ENCODE results near the gene HS3ST2.

Gene HS3ST2

DNA sequence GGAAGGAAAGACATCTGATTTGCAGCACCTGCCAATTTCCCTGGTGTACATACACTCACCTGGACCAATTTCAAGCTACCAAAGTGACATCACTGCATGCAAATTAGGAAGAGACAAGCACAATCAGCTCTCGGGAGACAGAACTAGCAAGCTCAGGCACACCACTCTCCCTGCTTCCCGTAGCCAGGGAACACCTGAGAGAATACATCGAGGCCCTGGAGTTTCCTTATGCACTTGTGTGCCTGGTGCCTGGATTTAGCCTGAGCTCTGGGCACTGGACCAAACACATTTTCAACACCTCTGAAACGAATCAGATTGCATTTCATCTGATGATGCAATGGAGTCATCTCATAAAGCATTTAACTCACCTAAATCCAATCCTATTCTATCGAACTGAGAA lies 110.5 kb downstream of the HS3ST2 start:
- Histone ChIP-seq H3K9ac (ENCODE audit: low read depth in 1 of 2, low read length in 2 of 2) (no peak overlapping the region), H3K27me3 (ENCODE audit: control insufficient read depth in 2 of 2, insufficient read depth in 2 of 2, low read length in 2 of 2) (peaks cover 0 to 6% of the 10 kb centered on the region in 2 donors), H3K4me1 (ENCODE audit: control insufficient read depth in 2 of 2, insufficient read depth in 2 of 2, low read length in 2 of 2) (no peaks in the 10 kb centered on the region), H3K4me3 (ENCODE audit: low read length in 2 of 2) (no peak overlapping the region), H3K9me3 (ENCODE audit: control insufficient read depth in 2 of 2, low read length in 2 of 2) (no peaks in the 10 kb centered on the region), H3K36me3 (ENCODE audit: control insufficient read depth in 2 of 2, insufficient read depth in 2 of 2, low read length in 2 of 2) (no peaks in the 10 kb centered on the region), H3K27ac (ENCODE audit: low read depth in 2 of 2, low read length in 2 of 2) (no peak overlapping the region)

- no peaks in the 10 kb centered on the region for H3K9me3 ChIP-seq (ENCODE audit: control insufficient read depth in 2 of 2, low read length in 2 of 2)
- H3K9ac ChIP-seq (ENCODE audit: low read depth in 1 of 2, low read length in 2 of 2) = no peak overlapping the region
- H3K27me3 ChIP-seq (ENCODE audit: control insufficient read depth in 2 of 2, insufficient read depth in 2 of 2, low read length in 2 of 2) = peaks cover 0 to 4% of the 10 kb centered on the region in 2 donors
- no peaks in the 10 kb centered on the region for H3K4me1 ChIP-seq (ENCODE audit: control insufficient read depth in 2 of 2, insufficient read depth in 2 of 2, low read length in 2 of 2)
- H3K36me3 ChIP-seq (ENCODE audit: control insufficient read depth in 2 of 2, insufficient read depth in 2 of 2, low read length in 2 of 2) = no peaks in the 10 kb centered on the region
- H3K4me3 ChIP-seq (ENCODE audit: low read length in 2 of 2) = no peak overlapping the region
- H3K27ac ChIP-seq (ENCODE audit: low read depth in 2 of 2, low read length in 2 of 2) = no peak overlapping the region
Observed at GRCh38 chr16:22926105-22926751, 112.3 kb downstream of the HS3ST2 start.

GRCh38 chr16:22927306-22927705 lies 113.3 kb downstream of the HS3ST2 start:
- Histone ChIP-seq H3K36me3 (ENCODE audit: control insufficient read depth in 2 of 2, insufficient read depth in 2 of 2, low read length in 2 of 2) (no peaks in the 10 kb centered on the region), H3K9ac (ENCODE audit: low read depth in 1 of 2, low read length in 2 of 2) (no peak overlapping the region), H3K27ac (ENCODE audit: low read depth in 2 of 2, low read length in 2 of 2) (no peak overlapping the region), H3K4me1 (ENCODE audit: control insufficient read depth in 2 of 2, insufficient read depth in 2 of 2, low read length in 2 of 2) (no peaks in the 10 kb centered on the region), H3K9me3 (ENCODE audit: control insufficient read depth in 2 of 2, low read length in 2 of 2) (no peaks in the 10 kb centered on the region), H3K4me3 (ENCODE audit: low read length in 2 of 2) (no peak overlapping the region), H3K27me3 (ENCODE audit: control insufficient read depth in 2 of 2, insufficient read depth in 2 of 2, low read length in 2 of 2) (peaks cover 0 to 7% of the 10 kb centered on the region in 2 donors)

DNA sequence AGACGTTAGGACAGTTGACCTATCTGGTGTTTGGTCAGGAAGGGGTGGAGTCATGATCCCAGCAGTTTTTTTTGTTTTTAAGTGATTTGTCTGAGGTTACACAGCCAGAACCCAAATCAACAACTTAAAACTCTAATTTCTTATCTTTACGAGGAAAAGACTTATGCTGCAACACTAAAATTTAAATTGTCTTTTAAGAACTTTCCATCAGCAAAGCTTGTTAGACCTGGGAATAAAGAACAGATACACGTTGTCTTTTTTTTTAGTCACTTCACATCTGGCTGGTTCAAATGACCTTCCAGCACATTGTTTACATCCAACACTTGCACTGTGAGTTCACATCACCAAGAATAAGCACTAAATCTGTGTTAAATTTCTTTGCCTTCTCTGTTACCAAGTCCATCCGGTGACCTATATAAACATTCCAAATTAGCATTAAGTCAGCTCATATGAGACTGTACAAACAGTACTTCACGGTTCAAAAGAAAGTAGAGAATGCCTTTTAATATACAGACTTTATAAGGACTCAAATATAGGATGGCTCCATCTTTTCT lies 115.0 kb downstream of the HS3ST2 start:
- no peak overlapping the region for H3K4me3 ChIP-seq (ENCODE audit: low read length in 2 of 2)
- H3K9me3 ChIP-seq (ENCODE audit: control insufficient read depth in 2 of 2, low read length in 2 of 2) = no peaks in the 10 kb centered on the region
- H3K36me3 ChIP-seq (ENCODE audit: control insufficient read depth in 2 of 2, insufficient read depth in 2 of 2, low read length in 2 of 2) = no peaks in the 10 kb centered on the region
- H3K9ac ChIP-seq (ENCODE audit: low read depth in 1 of 2, low read length in 2 of 2) = no peak overlapping the region
- H3K27ac ChIP-seq (ENCODE audit: low read depth in 2 of 2, low read length in 2 of 2) = no peak overlapping the region
- no peaks in the 10 kb centered on the region for H3K4me1 ChIP-seq (ENCODE audit: control insufficient read depth in 2 of 2, insufficient read depth in 2 of 2, low read length in 2 of 2)
- peaks cover 0 to 9% of the 10 kb centered on the region in 2 donors for H3K27me3 ChIP-seq (ENCODE audit: control insufficient read depth in 2 of 2, insufficient read depth in 2 of 2, low read length in 2 of 2)

- peaks cover 0 to 9% of the 10 kb centered on the region in 2 donors for H3K27me3 ChIP-seq (ENCODE audit: control insufficient read depth in 2 of 2, insufficient read depth in 2 of 2, low read length in 2 of 2)
- H3K4me3 ChIP-seq (ENCODE audit: low read length in 2 of 2) = no peak overlapping the region
- H3K36me3 ChIP-seq (ENCODE audit: control insufficient read depth in 2 of 2, insufficient read depth in 2 of 2, low read length in 2 of 2) = no peaks in the 10 kb centered on the region
- H3K9ac ChIP-seq (ENCODE audit: low read depth in 1 of 2, low read length in 2 of 2) = no peak overlapping the region
- H3K9me3 ChIP-seq (ENCODE audit: control insufficient read depth in 2 of 2, low read length in 2 of 2) = no peaks in the 10 kb centered on the region
- H3K27ac ChIP-seq (ENCODE audit: low read depth in 2 of 2, low read length in 2 of 2) = no peak overlapping the region
- H3K4me1 ChIP-seq (ENCODE audit: control insufficient read depth in 2 of 2, insufficient read depth in 2 of 2, low read length in 2 of 2) = no peaks in the 10 kb centered on the region
Observed at GRCh38 chr16:22929461-22929860, 115.5 kb downstream of the HS3ST2 start.

GRCh38 chr16:22932032-22932771 lies 118.2 kb downstream of the HS3ST2 start:
- peaks cover 3 to 5% of the 10 kb centered on the region in 2 donors for H3K27me3 ChIP-seq (ENCODE audit: control insufficient read depth in 2 of 2, insufficient read depth in 2 of 2, low read length in 2 of 2)
- no peaks in the 10 kb centered on the region for H3K9me3 ChIP-seq (ENCODE audit: control insufficient read depth in 2 of 2, low read length in 2 of 2)
- H3K4me1 ChIP-seq (ENCODE audit: control insufficient read depth in 2 of 2, insufficient read depth in 2 of 2, low read length in 2 of 2) = no peaks in the 10 kb centered on the region
- no peaks in the 10 kb centered on the region for H3K36me3 ChIP-seq (ENCODE audit: control insufficient read depth in 2 of 2, insufficient read depth in 2 of 2, low read length in 2 of 2)
- H3K9ac ChIP-seq (ENCODE audit: low read depth in 1 of 2, low read length in 2 of 2) = no peak overlapping the region
- no peak overlapping the region for H3K27ac ChIP-seq (ENCODE audit: low read depth in 2 of 2, low read length in 2 of 2)
- no peak overlapping the region for H3K4me3 ChIP-seq (ENCODE audit: low read length in 2 of 2)

GRCh38 chr16:22933173-22933572 lies 119.2 kb downstream of the HS3ST2 start:
- Histone ChIP-seq H3K9me3 (ENCODE audit: control insufficient read depth in 2 of 2, low read length in 2 of 2) (no peaks in the 10 kb centered on the region), H3K27ac (ENCODE audit: low read depth in 2 of 2, low read length in 2 of 2) (no peak overlapping the region), H3K9ac (ENCODE audit: low read depth in 1 of 2, low read length in 2 of 2) (no peak overlapping the region), H3K27me3 (ENCODE audit: control insufficient read depth in 2 of 2, insufficient read depth in 2 of 2, low read length in 2 of 2) (peaks cover 3 to 5% of the 10 kb centered on the region in 2 donors), H3K4me1 (ENCODE audit: control insufficient read depth in 2 of 2, insufficient read depth in 2 of 2, low read length in 2 of 2) (no peaks in the 10 kb centered on the region), H3K36me3 (ENCODE audit: control insufficient read depth in 2 of 2, insufficient read depth in 2 of 2, low read length in 2 of 2) (no peaks in the 10 kb centered on the region), H3K4me3 (ENCODE audit: low read length in 2 of 2) (no peak overlapping the region)

- no peaks in the 10 kb centered on the region for H3K4me1 ChIP-seq (ENCODE audit: control insufficient read depth in 2 of 2, insufficient read depth in 2 of 2, low read length in 2 of 2)
- no peak overlapping the region for H3K27ac ChIP-seq (ENCODE audit: low read depth in 2 of 2, low read length in 2 of 2)
- no peak overlapping the region for H3K9ac ChIP-seq (ENCODE audit: low read depth in 1 of 2, low read length in 2 of 2)
- peaks cover 3 to 8% of the 10 kb centered on the region in 2 donors for H3K27me3 ChIP-seq (ENCODE audit: control insufficient read depth in 2 of 2, insufficient read depth in 2 of 2, low read length in 2 of 2)
- no peaks in the 10 kb centered on the region for H3K9me3 ChIP-seq (ENCODE audit: control insufficient read depth in 2 of 2, low read length in 2 of 2)
- no peaks in the 10 kb centered on the region for H3K36me3 ChIP-seq (ENCODE audit: control insufficient read depth in 2 of 2, insufficient read depth in 2 of 2, low read length in 2 of 2)
- no peak overlapping the region for H3K4me3 ChIP-seq (ENCODE audit: low read length in 2 of 2)
Observed at GRCh38 chr16:22934786-22935185, 120.8 kb downstream of the HS3ST2 start.

DNA sequence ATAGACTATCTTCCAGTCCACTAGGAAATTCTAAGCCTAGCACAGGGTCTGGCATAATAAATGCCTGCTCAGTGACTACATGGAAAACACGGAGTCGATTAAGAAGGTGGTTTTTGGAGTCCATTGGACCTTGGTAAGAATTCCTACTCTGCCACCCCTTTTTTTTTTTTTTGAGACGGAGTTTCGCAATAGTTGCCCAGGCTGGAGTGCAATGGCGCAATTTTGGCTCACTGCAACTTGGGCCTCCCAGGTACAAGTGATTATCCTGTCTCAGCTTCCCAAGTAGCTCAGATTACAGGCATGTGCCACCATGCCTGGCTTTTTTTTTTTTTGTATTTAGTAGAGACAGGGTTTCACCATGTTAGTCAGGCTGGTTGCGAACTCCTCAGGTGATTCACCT lies 123.2 kb downstream of the HS3ST2 start:
- Histone ChIP-seq H3K4me3 (ENCODE audit: low read length in 2 of 2) (no peak overlapping the region), H3K36me3 (ENCODE audit: control insufficient read depth in 2 of 2, insufficient read depth in 2 of 2, low read length in 2 of 2) (no peaks in the 10 kb centered on the region), H3K9me3 (ENCODE audit: control insufficient read depth in 2 of 2, low read length in 2 of 2) (no peaks in the 10 kb centered on the region), H3K27ac (ENCODE audit: low read depth in 2 of 2, low read length in 2 of 2) (no peak overlapping the region), H3K27me3 (ENCODE audit: control insufficient read depth in 2 of 2, insufficient read depth in 2 of 2, low read length in 2 of 2) (peaks cover 3 to 5% of the 10 kb centered on the region in 2 donors), H3K4me1 (ENCODE audit: control insufficient read depth in 2 of 2, insufficient read depth in 2 of 2, low read length in 2 of 2) (no peaks in the 10 kb centered on the region), H3K9ac (ENCODE audit: low read depth in 1 of 2, low read length in 2 of 2) (no peak overlapping the region)

GRCh38 chr16:22938647-22939046 lies 124.7 kb downstream of the HS3ST2 start:
- H3K4me3 ChIP-seq (ENCODE audit: low read length in 2 of 2) = no peak overlapping the region
- peaks cover 0 to 2% of the 10 kb centered on the region in 2 donors for H3K4me1 ChIP-seq (ENCODE audit: control insufficient read depth in 2 of 2, insufficient read depth in 2 of 2, low read length in 2 of 2)
- no peak overlapping the region for H3K27ac ChIP-seq (ENCODE audit: low read depth in 2 of 2, low read length in 2 of 2)
- H3K36me3 ChIP-seq (ENCODE audit: control insufficient read depth in 2 of 2, insufficient read depth in 2 of 2, low read length in 2 of 2) = no peaks in the 10 kb centered on the region
- H3K9me3 ChIP-seq (ENCODE audit: control insufficient read depth in 2 of 2, low read length in 2 of 2) = no peaks in the 10 kb centered on the region
- H3K9ac ChIP-seq (ENCODE audit: low read depth in 1 of 2, low read length in 2 of 2) = no peak overlapping the region
- H3K27me3 ChIP-seq (ENCODE audit: control insufficient read depth in 2 of 2, insufficient read depth in 2 of 2, low read length in 2 of 2) = peaks cover 3 to 5% of the 10 kb centered on the region in 2 donors
